ENCODE results near the gene ASIC3. TPM values are rescaled to one million over a fixed set of nuclear protein-coding genes. Genes with fewer than 3 reads are reported as not detected.

Gene ASIC3
- total and polyA plus RNA-seq, 7 experiments from 2014 or later, result 6.7 to 17.7 (median 13.7) TPM; not detected in 2

- ATAC-seq, result no peak
- ChIA-PET CTCF (interaction anchor here (1.5 kb wide), 1 partner anchor 13 kb away, joined by 3 read pairs; no protein-coding TSS in a partner anchor), POLR2A (no interaction called here)
- intact Hi-C loops (cut with micrococcal nuclease), result no loop called here
- H3K27me3 Mint-ChIP-seq, result no peaks in the 10 kb centered on the region
- Histone ChIP-seq H3K27ac (ENCODE audit: low read depth, low read length) (no peak overlapping the region), H3K4me1 (ENCODE audit: control insufficient read depth in 2 of 2, insufficient read depth in 2 of 2, low read length in 2 of 2) (peaks cover under 1 to 2% of the 10 kb centered on the region in 2 donors), H3K9me3 (ENCODE audit: control insufficient read depth in 2 of 3, low read length in 3 of 3) (no peaks in the 10 kb centered on the region), H3K36me3 (ENCODE audit: control insufficient read depth in 2 of 3, insufficient read depth in 3 of 3, low read length in 3 of 3) (peaks cover 0 to 75% (median 0%) of the 10 kb centered on the region in 3 experiments), H3K4me3 (ENCODE audit: low read length) (no peak overlapping the region), H3K27me3 (ENCODE audit: control insufficient read depth in 2 of 2, insufficient read depth in 2 of 2, low read length in 2 of 2) (no peaks in the 10 kb centered on the region)
- H3K27ac Mint-ChIP-seq, result no peak overlapping the region
- no peak for DNase-seq
- H3K36me3 Mint-ChIP-seq, result peaks cover 0 to 15% (median 12%) of the 10 kb centered on the region in 5 donors
- H3K9me3 Mint-ChIP-seq, result no peaks in the 10 kb centered on the region
- H3K4me1 Mint-ChIP-seq, result peaks cover 2 to 9% (median 8%) of the 10 kb centered on the region in 7 donors
- H3K4me3 Mint-ChIP-seq, result no peak overlapping the region
Measured at GRCh38 chr7:151073990-151074389, 25.7 kb downstream of the ASIC3 start.

DNA sequence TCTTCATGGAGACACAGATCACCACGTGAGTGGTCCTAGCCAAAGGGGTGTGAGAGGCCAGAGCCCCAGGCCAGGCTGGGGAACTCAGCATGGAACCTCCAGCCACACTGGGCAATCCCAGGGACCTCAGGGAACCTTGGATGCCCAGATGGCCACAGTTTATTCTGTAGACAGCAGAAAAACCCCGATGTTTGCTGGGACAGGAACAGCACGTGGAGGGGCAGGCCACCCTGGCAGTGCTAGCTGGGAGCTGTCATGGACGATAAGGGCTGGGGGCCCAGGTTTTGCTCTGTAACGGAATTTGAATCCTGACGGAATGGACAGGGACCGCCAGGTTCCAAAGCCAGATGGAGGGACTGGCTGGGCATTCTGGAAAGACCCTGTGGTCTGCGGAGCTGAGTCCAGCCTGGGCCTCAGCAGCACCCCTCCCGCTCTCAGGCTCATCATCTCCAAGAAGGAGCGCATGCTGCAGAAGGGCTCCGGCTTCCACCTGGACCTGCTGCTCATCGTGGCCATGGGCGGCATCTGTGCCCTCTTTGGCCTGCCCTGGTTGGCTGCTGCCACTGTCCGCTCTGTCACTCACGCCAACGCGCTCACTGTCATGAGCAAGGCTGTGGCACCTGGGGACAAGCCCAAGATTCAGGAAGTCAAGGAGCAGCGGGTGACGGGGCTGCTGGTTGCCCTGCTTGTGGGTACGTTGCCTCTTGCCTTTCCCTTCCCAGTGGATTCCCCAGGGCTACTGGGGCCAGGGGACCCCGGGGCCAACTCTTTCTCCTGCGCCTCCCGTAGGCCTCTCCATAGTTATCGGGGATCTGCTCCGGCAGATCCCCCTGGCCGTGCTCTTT is 26.7 kb downstream of the ASIC3 start:
- no peak for ATAC-seq
- Mint-ChIP-seq H3K4me1 (peaks cover 5 to 20% (median 17%) of the 10 kb centered on the region in 7 donors), H3K9me3 (no peaks in the 10 kb centered on the region), H3K36me3 (peaks cover 0 to 19% (median 7%) of the 10 kb centered on the region in 5 donors), H3K27me3 (no peaks in the 10 kb centered on the region), H3K27ac (no peak overlapping the region), H3K4me3 (no peak overlapping the region)
- peaks cover 11 to 13% of the 10 kb centered on the region in 2 donors for H3K4me1 ChIP-seq (ENCODE audit: control insufficient read depth in 2 of 2, insufficient read depth in 2 of 2, low read length in 2 of 2)
- H3K36me3 ChIP-seq (ENCODE audit: control insufficient read depth in 2 of 3, insufficient read depth in 3 of 3, low read length in 3 of 3), result peaks cover 0 to 66% (median 0%) of the 10 kb centered on the region in 3 experiments
- intact Hi-C loops (cut with micrococcal nuclease), result no loop called here
- H3K27ac ChIP-seq (ENCODE audit: low read depth, low read length), result no peak overlapping the region
- no peaks in the 10 kb centered on the region for H3K27me3 ChIP-seq (ENCODE audit: control insufficient read depth in 2 of 2, insufficient read depth in 2 of 2, low read length in 2 of 2)
- no peak overlapping the region for H3K4me3 ChIP-seq (ENCODE audit: low read length)
- ChIA-PET POLR2A (no interaction called here), CTCF (interaction anchor here (1.5 kb wide), 1 partner anchor 12 kb away, joined by 3 read pairs; no protein-coding TSS in a partner anchor)
- DNase-seq, result no peak
- no peaks in the 10 kb centered on the region for H3K9me3 ChIP-seq (ENCODE audit: control insufficient read depth in 2 of 3, low read length in 3 of 3)

GRCh38 chr7:151075662-151075971 is 27.3 kb downstream of the ASIC3 start:
- ChIA-PET CTCF (no interaction called here), POLR2A (interaction anchor here (1.1 kb wide), 1 partner anchor 13 kb away, joined by 3 read pairs; no protein-coding TSS in a partner anchor)
- peaks cover 5 to 20% (median 18%) of the 10 kb centered on the region in 7 donors for H3K4me1 Mint-ChIP-seq
- no peaks in the 10 kb centered on the region for H3K9me3 ChIP-seq (ENCODE audit: control insufficient read depth in 2 of 3, low read length in 3 of 3)
- H3K36me3 ChIP-seq (ENCODE audit: control insufficient read depth in 2 of 3, insufficient read depth in 3 of 3, low read length in 3 of 3), result peaks cover 0 to 66% (median 0%) of the 10 kb centered on the region in 3 experiments
- H3K4me3 Mint-ChIP-seq, result no peak overlapping the region
- DNase-seq, result no peak
- peaks cover 12 to 13% of the 10 kb centered on the region in 2 donors for H3K4me1 ChIP-seq (ENCODE audit: control insufficient read depth in 2 of 2, insufficient read depth in 2 of 2, low read length in 2 of 2)
- no peaks in the 10 kb centered on the region for H3K27me3 Mint-ChIP-seq
- no peak overlapping the region for H3K27ac Mint-ChIP-seq
- H3K9me3 Mint-ChIP-seq, result no peaks in the 10 kb centered on the region
- H3K36me3 Mint-ChIP-seq, result peaks cover 0 to 18% (median 7%) of the 10 kb centered on the region in 5 donors
- H3K27ac ChIP-seq (ENCODE audit: low read depth, low read length), result no peak overlapping the region
- no peaks in the 10 kb centered on the region for H3K27me3 ChIP-seq (ENCODE audit: control insufficient read depth in 2 of 2, insufficient read depth in 2 of 2, low read length in 2 of 2)
- intact Hi-C loops (cut with micrococcal nuclease), result no loop called here
- no peak for ATAC-seq
- H3K4me3 ChIP-seq (ENCODE audit: low read length), result no peak overlapping the region

DNA sequence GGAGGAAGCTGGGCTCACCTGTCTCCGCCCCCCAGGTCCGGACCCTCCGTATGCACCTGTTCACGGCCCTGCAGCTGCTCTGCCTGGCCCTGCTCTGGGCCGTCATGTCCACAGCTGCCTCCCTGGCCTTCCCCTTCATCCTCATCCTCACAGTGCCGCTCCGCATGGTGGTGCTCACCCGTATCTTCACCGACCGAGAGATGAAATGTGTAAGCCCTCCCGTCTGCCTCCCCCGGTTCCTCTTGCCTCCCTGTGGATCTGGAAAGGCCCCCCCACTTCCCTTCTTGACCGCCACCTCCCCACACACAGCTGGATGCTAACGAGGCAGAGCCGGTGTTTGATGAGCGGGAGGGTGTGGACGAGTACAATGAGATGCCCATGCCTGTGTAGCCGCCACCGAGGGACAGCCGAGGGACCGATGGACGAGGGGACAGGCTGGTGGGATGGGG is 27.7 kb downstream of the ASIC3 start:
- ChIA-PET POLR2A (interaction anchor here (1.1 to 1.8 kb wide), 2 partner anchors 12 to 14 kb away, joined by 3 to 4 read pairs; no protein-coding TSS in a partner anchor), CTCF (no interaction called here)
- intact Hi-C loops (cut with micrococcal nuclease), result no loop called here
- H3K27ac ChIP-seq (ENCODE audit: low read depth, low read length), result no peak overlapping the region
- H3K36me3 ChIP-seq (ENCODE audit: control insufficient read depth in 2 of 3, insufficient read depth in 3 of 3, low read length in 3 of 3), result peaks cover 0 to 62% (median 0%) of the 10 kb centered on the region in 3 experiments
- no peak overlapping the region for H3K4me3 ChIP-seq (ENCODE audit: low read length)
- H3K27me3 ChIP-seq (ENCODE audit: control insufficient read depth in 2 of 2, insufficient read depth in 2 of 2, low read length in 2 of 2), result no peaks in the 10 kb centered on the region
- H3K4me1 ChIP-seq (ENCODE audit: control insufficient read depth in 2 of 2, insufficient read depth in 2 of 2, low read length in 2 of 2), result peaks cover 14 to 16% of the 10 kb centered on the region in 2 donors
- Mint-ChIP-seq H3K4me3 (no peak overlapping the region), H3K27ac (peak overlapping the region in 2 of 9 donors; percentile 28 to 46), H3K36me3 (peaks cover 0 to 16% (median 4%) of the 10 kb centered on the region in 5 donors), H3K9me3 (no peaks in the 10 kb centered on the region), H3K27me3 (no peaks in the 10 kb centered on the region), H3K4me1 (peaks cover 5 to 20% (median 18%) of the 10 kb centered on the region in 7 donors)
- ATAC-seq, result no peak
- H3K9me3 ChIP-seq (ENCODE audit: control insufficient read depth in 2 of 3, low read length in 3 of 3), result no peaks in the 10 kb centered on the region
- no peak for DNase-seq

DNA sequence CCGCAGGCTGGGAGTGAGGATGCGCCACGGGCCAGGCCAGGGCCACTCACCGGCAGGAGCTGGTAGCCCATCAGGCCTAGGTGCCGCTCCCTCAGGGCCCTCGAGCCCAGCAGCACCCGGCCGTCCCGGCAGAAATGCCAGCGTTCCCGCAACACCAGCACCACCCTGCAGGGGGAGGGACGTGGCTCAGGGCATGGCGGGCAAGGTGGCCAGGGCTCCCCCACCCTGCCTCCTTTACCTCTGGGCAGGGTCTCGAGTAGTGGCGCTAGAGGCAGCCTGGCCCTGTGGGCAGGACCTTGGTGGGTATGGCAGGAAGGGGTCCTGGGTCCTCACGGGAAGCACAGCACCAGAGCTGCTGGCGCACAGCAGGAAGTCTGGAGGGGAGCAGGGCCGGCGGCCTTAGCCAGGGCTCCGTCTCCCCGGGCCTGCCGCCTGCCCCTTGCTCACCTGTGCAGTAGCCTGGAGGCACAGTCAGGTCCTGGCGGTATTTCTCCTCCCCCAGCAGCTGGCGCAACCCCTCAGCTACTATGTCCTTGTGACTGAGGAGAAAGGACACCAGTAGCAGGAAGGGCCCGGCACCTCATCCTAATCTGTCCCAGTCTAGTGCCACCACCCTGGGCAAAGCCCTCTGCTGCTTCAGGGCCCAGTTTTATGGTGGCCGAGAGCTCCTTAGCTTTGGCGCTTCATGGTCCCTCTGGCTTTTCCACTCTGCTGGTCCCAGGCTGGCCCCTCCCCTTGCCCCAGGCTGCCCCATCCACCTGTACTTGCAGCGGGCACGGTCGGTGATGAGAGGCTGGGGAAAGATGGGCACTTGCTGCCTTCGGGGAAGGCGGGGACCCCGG is 28.8 kb downstream of the ASIC3 start:
- H3K4me3 ChIP-seq (ENCODE audit: low read length), result no peak overlapping the region
- intact Hi-C loops (cut with micrococcal nuclease), result no loop called here
- Mint-ChIP-seq H3K27ac (no peak overlapping the region), H3K4me3 (no peak overlapping the region), H3K27me3 (no peaks in the 10 kb centered on the region), H3K4me1 (peaks cover 5 to 26% (median 18%) of the 10 kb centered on the region in 7 donors), H3K9me3 (no peaks in the 10 kb centered on the region), H3K36me3 (peaks cover 0 to 13% (median 4%) of the 10 kb centered on the region in 5 donors)
- DNase-seq (no peak), ATAC-seq (no peak)
- H3K27me3 ChIP-seq (ENCODE audit: control insufficient read depth in 2 of 2, insufficient read depth in 2 of 2, low read length in 2 of 2), result no peaks in the 10 kb centered on the region
- no peak overlapping the region for H3K27ac ChIP-seq (ENCODE audit: low read depth, low read length)
- ChIA-PET POLR2A (interaction anchor here (1.0 to 1.8 kb wide), 3 partner anchors 11 to 55 kb away, joined by 3 to 4 read pairs (median 3); no protein-coding TSS in a partner anchor), CTCF (interaction anchor here (0.6 to 1.1 kb wide), 2 partner anchors 34 to 283 kb away, joined by 3 to 4 read pairs; no protein-coding TSS in a partner anchor)
- peaks cover 21 to 22% of the 10 kb centered on the region in 2 donors for H3K4me1 ChIP-seq (ENCODE audit: control insufficient read depth in 2 of 2, insufficient read depth in 2 of 2, low read length in 2 of 2)
- no peaks in the 10 kb centered on the region for H3K9me3 ChIP-seq (ENCODE audit: control insufficient read depth in 2 of 3, low read length in 3 of 3)
- peaks cover 0 to 51% (median 0%) of the 10 kb centered on the region in 3 experiments for H3K36me3 ChIP-seq (ENCODE audit: control insufficient read depth in 2 of 3, insufficient read depth in 3 of 3, low read length in 3 of 3)

GRCh38 chr7:151077705-151078232 is 29.4 kb downstream of the ASIC3 start:
- POLR2A ChIA-PET, result interaction anchor here (1.0 to 1.8 kb wide), 2 partner anchors 10 to 56 kb away, joined by 3 to 4 read pairs; no protein-coding TSS in a partner anchor

More at GRCh38 chr7:151077705-151078232, 29.4 kb downstream of the ASIC3 start:
- no peak overlapping the region for H3K4me3 ChIP-seq (ENCODE audit: low read length)
- Mint-ChIP-seq H3K27ac (peak overlapping the region in 8 of 9 donors; percentile 26 to 78 (median 60)), H3K4me1 (peaks cover 9 to 32% (median 21%) of the 10 kb centered on the region in 7 donors), H3K27me3 (no peaks in the 10 kb centered on the region), H3K9me3 (no peaks in the 10 kb centered on the region), H3K4me3 (peak overlapping the region in 8 of 10 donors; percentile 33 to 87 (median 66)), H3K36me3 (peaks cover 0 to 11% (median 4%) of the 10 kb centered on the region in 5 donors)
- no peak overlapping the region for H3K27ac ChIP-seq (ENCODE audit: low read depth, low read length)
- no peaks in the 10 kb centered on the region for H3K9me3 ChIP-seq (ENCODE audit: control insufficient read depth in 2 of 3, low read length in 3 of 3)
- H3K27me3 ChIP-seq (ENCODE audit: control insufficient read depth in 2 of 2, insufficient read depth in 2 of 2, low read length in 2 of 2), result no peaks in the 10 kb centered on the region
- intact Hi-C loops (cut with micrococcal nuclease), result no loop called here
- no peak for DNase-seq
- CTCF ChIA-PET, result interaction anchor here (1.1 kb wide), 1 partner anchor 33 kb away, joined by 4 read pairs; no protein-coding TSS in a partner anchor
- no peak for ATAC-seq
- peaks cover 0 to 49% (median 0%) of the 10 kb centered on the region in 3 experiments for H3K36me3 ChIP-seq (ENCODE audit: control insufficient read depth in 2 of 3, insufficient read depth in 3 of 3, low read length in 3 of 3)
- H3K4me1 ChIP-seq (ENCODE audit: control insufficient read depth in 2 of 2, insufficient read depth in 2 of 2, low read length in 2 of 2), result peaks cover 28 to 29% of the 10 kb centered on the region in 2 donors
